SK-N-SH treated with all-trans-retinoic acid at 6 μM for 48 hours (cell line): ENCODE measurements around the gene ST6GALNAC3.

Source experiments
- TOX ChIP-seq: fragments of 250-450 bp; sonication (Bioruptor Pico); IDR thresholded peaks from 2 replicates; pipeline ENCODE4 v1.8.0; 2021; ENCODE audit warnings: mild to moderate bottlenecking, moderate library complexity, borderline replicate concordance
- TSHZ2 ChIP-seq: fragments of 250-450 bp; sonication (Bioruptor Pico); IDR thresholded peaks from 2 replicates; pipeline ENCODE4 v1.5.0; 2020; ENCODE audit warnings: mild to moderate bottlenecking, moderate library complexity
- ZNF565 ChIP-seq: fragments of 450-650 bp; formaldehyde crosslinking; conservative IDR thresholded peaks from 2 replicates; pipeline ENCODE4 v1.5.0; 2020; ENCODE audit warnings: low read depth, mild to moderate bottlenecking, moderate library complexity
- TF ChIP-seq, protein P1 (sequence below): fragments of 250-450 bp; sonication (Bioruptor Pico); IDR thresholded peaks from 2 replicates; pipeline ENCODE4 v1.5.1; 2020; ENCODE audit warnings: low read depth, mild to moderate bottlenecking, moderate library complexity

- TF ChIP-seq, protein P1, sequence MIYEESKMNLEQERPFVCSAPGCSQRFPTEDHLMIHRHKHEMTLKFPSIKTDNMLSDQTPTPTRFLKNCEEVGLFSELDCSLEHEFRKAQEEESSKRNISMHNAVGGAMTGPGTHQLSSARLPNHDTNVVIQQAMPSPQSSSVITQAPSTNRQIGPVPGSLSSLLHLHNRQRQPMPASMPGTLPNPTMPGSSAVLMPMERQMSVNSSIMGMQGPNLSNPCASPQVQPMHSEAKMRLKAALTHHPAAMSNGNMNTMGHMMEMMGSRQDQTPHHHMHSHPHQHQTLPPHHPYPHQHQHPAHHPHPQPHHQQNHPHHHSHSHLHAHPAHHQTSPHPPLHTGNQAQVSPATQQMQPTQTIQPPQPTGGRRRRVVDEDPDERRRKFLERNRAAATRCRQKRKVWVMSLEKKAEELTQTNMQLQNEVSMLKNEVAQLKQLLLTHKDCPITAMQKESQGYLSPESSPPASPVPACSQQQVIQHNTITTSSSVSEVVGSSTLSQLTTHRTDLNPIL (CRISPR knock-in tag), result no peak
- TF ChIP-seq ZNF565 (no peak), TSHZ2 (CRISPR knock-in tag) (no peak), TOX (CRISPR knock-in tag) (no peak)
Measured at GRCh38 chr1:76170084-76170483, 95.5 kb downstream of the ST6GALNAC3 start.
